Measurements from ENCODE around the gene WFDC12.

Gene WFDC12

DNA sequence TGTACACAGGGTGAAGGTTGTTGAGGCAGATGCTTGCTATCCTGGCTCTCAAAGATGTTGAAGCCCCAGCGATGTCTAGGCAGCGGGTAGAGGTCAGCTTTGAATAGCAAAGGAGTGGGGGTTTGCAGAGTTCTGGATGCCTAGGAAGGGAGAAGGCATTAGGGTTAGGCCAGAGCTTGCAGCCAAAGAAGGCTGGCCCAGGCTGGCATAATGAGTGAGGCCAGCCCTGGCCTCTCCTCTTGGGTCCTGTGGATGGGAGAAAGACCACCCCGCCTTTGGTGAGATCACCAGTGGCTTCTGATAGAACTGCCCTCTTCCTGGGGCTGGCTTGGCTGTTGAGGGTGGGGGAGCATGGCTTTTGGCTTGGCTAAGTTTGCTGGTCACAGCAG, 8.9 kb downstream of the WFDC12 start:
- no peak for DNase-seq (ENCODE audit: low spot score)

DNA sequence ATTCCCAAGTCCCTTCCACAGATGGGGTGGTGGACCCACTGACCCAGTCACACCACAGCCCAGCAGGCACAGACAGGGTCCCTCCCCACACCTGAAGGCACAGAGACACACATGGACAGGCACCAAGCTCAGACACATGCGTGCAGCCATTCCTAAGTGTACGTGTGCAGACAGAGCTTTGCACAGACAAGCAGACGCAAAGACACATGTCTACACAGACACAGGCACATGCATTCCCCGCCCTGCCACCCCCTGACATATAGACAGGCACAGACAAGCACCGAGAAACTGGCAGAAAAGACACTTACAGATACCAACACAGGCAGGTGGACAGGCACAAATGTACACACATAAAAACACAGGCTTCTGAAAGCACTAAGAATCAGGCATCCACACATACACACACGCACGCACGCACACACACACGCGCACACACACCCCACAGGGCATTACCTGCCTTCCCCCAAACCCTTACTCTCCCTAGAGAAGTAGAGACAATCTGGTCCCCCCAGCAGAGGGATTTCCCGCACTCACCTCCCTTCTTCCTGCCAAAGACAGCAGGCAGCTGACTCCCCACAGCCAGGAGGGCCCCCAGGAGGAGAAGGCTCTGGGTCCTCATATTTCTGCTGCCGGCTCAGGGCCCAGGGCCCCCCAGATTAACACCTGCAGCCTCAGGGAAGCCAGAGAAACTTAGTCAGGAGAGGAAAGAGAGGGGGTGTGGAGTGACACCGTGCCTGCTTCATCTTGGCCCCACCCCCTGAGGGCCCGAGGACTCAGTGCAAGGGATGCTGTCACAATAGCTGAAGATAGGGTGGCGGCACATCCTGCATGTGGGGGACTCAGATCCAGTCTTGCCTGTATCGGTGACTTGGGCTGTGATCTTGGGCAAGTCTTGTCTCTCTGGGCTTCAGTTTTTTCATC, 9.5 kb downstream of the WFDC12 start, which contains the start of gene WFDC5:
TSS of gene WFDC5 (minus strand) at position 710 of the 921 bp plus-strand sequence. CDS start at position 619, 91 bp downstream.
- no peak for DNase-seq (ENCODE audit: low spot score)

- DNase-seq (ENCODE audit: low spot score): no peak
Observed at GRCh38 chr20:45113865-45114264, 10.4 kb downstream of the WFDC12 start.

- DNase-seq (ENCODE audit: low spot score): no peak
Observed at GRCh38 chr20:45112754-45113153, 11.5 kb downstream of the WFDC12 start.

DNA sequence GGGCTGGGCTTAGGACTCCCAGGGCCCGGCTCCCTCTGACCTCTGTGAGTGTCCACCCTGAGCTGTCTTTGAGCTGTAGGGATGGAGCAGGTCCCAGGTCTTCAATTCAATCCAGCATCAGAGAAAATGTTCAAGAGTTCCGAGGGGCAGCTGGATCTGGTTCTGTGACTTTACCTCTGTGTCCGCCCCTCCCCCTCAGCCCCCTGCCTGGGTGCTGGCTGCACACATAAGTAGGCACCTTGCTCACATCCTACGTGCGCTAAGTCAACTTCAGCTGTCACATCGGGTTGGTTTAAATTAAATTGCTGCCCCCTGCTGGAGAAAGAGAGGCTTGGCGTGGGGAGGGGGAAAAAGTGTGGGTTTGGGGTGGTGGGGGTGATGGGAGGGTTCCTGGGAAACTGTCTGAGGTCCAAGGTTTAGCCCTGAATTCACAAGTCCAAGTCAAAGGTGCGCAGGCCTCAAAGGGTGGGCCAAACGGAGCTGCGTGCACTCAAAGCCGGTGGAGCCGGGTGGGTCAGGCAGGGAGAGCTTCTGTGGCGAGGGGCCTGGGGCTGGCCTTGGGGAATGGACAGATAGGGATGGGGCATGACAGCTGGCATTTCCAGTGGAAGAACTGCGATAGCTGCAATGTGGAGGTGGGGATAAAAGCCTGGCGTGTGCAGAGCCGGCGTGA, 12.3 kb downstream of the WFDC12 start:
- DNase-seq (ENCODE audit: low spot score): peak; percentile 10

GRCh38 chr20:45111285-45111684, 13.0 kb downstream of the WFDC12 start:
- no peak for DNase-seq (ENCODE audit: low spot score)

DNA sequence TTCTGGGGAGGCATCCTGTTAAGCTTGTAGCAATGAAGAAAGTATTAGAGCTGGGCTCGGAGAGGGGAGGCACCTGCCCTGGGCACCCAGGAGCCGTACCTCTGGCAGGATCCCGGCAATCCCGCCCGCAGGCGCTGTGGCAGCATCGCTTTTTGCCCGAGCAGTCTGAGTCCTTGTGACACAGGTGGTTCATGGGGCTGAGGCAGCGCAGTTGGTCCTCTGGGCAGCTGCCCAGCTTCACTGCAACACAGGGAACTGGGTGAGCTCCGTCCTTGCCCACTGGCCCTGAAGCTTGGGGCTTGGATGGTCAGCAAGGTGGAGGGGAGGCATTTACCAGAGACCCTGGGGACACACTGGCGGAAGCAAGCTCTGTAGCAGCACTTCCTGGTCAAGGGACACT, 14.0 kb downstream of the WFDC12 start:
- no peak for DNase-seq (ENCODE audit: low spot score)

- no peak for DNase-seq (ENCODE audit: low spot score)
Observed at GRCh38 chr20:45109634-45110033, 14.6 kb downstream of the WFDC12 start.

GRCh38 chr20:45105317-45105716, 18.9 kb downstream of the WFDC12 start:
- DNase-seq (ENCODE audit: low spot score): no peak

DNA sequence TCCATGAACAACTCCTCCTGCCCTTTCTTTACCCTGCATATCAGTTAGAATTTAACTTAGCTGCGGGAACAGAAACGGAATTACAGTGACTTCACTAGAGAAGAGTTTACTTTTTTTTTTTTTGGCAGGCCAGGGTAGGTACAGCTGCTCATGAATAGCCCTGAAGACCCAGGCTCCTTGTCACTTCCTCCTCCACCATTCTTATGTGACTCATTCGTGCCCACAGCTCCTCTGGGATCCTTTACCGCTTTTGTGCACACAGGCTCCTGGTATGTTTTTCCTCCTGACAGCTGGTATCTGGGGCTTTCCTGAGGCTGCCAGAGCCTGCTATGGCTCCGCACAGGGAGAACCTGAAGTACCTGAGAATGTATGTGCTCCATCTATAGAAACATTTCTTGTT, 19.5 kb downstream of the WFDC12 start:
- DNase-seq (ENCODE audit: low spot score): no peak

- no peak for DNase-seq (ENCODE audit: low spot score)
Observed at GRCh38 chr20:45103072-45103471, 21.2 kb downstream of the WFDC12 start.

DNA sequence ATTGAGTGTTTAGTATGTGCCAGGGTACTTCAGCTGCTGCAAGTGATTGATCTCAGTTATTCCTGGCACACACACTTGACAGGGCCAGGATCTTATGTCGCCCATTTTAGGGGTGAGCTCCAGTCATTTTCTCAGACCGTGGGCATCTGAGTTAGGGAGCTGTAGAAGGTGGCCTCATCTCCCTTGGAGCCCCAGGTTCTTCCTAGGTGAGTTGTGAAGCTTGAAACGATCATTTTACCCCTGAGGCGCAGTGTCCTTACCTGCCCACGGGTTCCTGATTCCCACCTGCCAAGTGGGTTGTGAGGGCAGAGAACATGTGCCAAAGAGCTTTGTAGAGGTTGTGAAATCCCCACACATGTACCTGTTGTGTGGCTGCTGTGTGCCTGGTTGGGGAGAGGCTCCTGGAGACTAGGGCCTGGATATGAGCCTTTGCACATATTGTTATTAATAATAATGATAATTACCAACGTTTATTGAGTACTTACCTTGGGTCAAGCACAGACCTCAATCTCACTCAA, 22.9 kb downstream of the WFDC12 start:
- DNase-seq (ENCODE audit: low spot score): no peak

- no peak for DNase-seq (ENCODE audit: low spot score)
Observed at GRCh38 chr20:45100563-45101245, 23.6 kb downstream of the WFDC12 start, which contains the start of gene KCNS1. Gene KCNS1 (minus strand): TSS chr20:45101127. CDS start chr20:45099236, 1,891 bp downstream.

DNA sequence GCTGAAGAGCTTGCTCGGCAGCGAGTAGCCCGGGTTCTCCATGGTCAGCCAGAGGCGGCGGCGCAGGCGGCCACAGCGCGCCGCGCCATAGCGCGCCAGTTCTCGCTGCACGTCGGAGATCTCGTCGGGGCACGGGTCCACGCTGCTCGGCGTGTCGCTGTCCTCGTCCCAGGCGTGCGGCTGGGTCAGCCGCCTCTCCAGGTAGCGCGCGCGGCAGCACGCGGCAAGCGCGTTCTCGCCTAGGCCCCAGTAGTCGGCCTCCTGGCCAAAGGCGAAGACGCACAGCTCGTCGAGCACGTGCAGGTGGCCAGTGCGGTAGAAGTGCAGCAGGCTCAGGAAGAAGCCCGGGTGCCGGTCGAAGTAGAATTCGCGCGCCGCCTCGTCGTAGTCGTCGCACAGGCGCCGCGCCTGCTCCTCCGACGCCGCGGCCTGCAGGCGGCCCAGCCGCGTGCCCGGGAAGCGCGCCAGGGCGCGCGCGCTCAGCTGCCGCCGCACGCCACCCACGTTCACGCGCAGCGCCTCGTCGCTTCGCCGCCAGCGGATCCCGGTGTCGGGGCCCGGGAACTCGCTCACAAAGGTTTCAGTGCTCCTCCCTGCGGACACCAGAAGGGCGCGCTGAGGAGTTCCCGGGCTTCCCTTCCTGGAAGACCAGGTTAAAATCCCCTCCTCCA, 26.0 kb downstream of the WFDC12 start:
- no peak for DNase-seq (ENCODE audit: low spot score)

GRCh38 chr20:45097485-45098102, 26.7 kb downstream of the WFDC12 start:
- DNase-seq (ENCODE audit: low spot score): no peak

GRCh38 chr20:45096781-45097180, 27.5 kb downstream of the WFDC12 start:
- DNase-seq (ENCODE audit: low spot score): no peak

- DNase-seq (ENCODE audit: low spot score): peak; percentile 65
Observed at GRCh38 chr20:45095805-45096238, 28.4 kb downstream of the WFDC12 start.

- no peak for DNase-seq (ENCODE audit: low spot score)
Observed at GRCh38 chr20:45094864-45095574, 29.2 kb downstream of the WFDC12 start.

- no peak for DNase-seq (ENCODE audit: low spot score)
Observed at GRCh38 chr20:45094201-45094600, 30.1 kb downstream of the WFDC12 start.

DNA sequence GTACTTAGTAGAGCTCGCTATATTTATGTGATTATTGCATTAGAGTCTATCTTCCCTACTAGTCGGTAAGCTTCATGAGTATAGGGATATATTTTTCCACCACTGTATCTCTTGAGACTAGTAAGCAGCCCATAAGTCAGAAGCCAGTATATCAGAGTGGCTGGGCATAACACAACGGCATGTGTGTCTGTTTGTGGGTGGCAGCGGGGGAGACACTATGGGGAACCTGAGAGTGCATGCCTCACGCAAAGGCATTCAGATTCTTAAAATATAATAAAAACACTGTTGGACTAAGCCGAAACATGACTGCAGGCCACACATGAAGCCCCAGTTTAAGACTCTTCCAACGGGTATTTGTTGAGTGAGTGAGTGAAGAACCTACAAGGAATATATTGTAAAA, 31.4 kb downstream of the WFDC12 start:
- DNase-seq (ENCODE audit: low spot score): no peak

GRCh38 chr20:45091366-45091765, 32.9 kb downstream of the WFDC12 start:
- no peak for DNase-seq (ENCODE audit: low spot score)
